Measurements from ENCODE around the gene LRRFIP1.

Gene LRRFIP1

GRCh38 chr2:237754626-237755248, 127.3 kb downstream of the LRRFIP1 start:
- peaks cover 20% of the 10 kb centered on the region for H3K4me1 ChIP-seq (ENCODE audit: low read length)
- TF ChIP-seq CTCF (IDR thresholded peaks at IDR 0.05; ENCODE audit: low read length), result no peak
- TF ChIP-seq EZH2phosphoT487 (IDR thresholded peaks at IDR 0.05; ENCODE audit: low read length), result no peak
- TF ChIP-seq EZH2 (optimal IDR thresholded peaks at IDR 0.05; ENCODE audit: low read depth, low read length), result no peak
- peaks cover 10% of the 10 kb centered on the region for H3K79me2 ChIP-seq (ENCODE audit: low read length)
- no peak for DNase-seq
- H3K4me3 ChIP-seq (ENCODE audit: low read length), result no peak overlapping the region
- H3K27ac ChIP-seq (ENCODE audit: low read length), result no peak overlapping the region
- H3K9me3 ChIP-seq (replicated peaks; ENCODE audit: insufficient read depth, low read length), result no peaks in the 10 kb centered on the region
- H3F3A ChIP-seq (ENCODE audit: insufficient read depth, low read length), result peaks cover 13% of the 10 kb centered on the region
- no peak overlapping the region for H3K9ac ChIP-seq (ENCODE audit: low read length)
- H3K9me2 ChIP-seq (replicated peaks; ENCODE audit: insufficient read depth, low read length), result no peaks in the 10 kb centered on the region
- H3K4me2 ChIP-seq (ENCODE audit: low read depth, low read length), result no peak overlapping the region
- no peak overlapping the region for H2AFZ ChIP-seq (ENCODE audit: low read length)
- H4K20me1 ChIP-seq (ENCODE audit: insufficient read depth, low read length), result no peaks in the 10 kb centered on the region
- peaks cover 3% of the 10 kb centered on the region for H3K36me3 ChIP-seq (replicated peaks; ENCODE audit: insufficient read depth, low read length)
- H3K27me3 ChIP-seq (replicated peaks; ENCODE audit: insufficient read depth, low read length), result no peaks in the 10 kb centered on the region

- H4K20me1 ChIP-seq (ENCODE audit: insufficient read depth, low read length), result no peaks in the 10 kb centered on the region
- no peaks in the 10 kb centered on the region for H3K9me3 ChIP-seq (replicated peaks; ENCODE audit: insufficient read depth, low read length)
- H3K27ac ChIP-seq (ENCODE audit: low read length), result no peak overlapping the region
- no peak overlapping the region for H3K4me2 ChIP-seq (ENCODE audit: low read depth, low read length)
- H3K4me3 ChIP-seq (ENCODE audit: low read length), result no peak overlapping the region
- H3K4me1 ChIP-seq (ENCODE audit: low read length), result peaks cover 8% of the 10 kb centered on the region
- no peaks in the 10 kb centered on the region for H3K9me2 ChIP-seq (replicated peaks; ENCODE audit: insufficient read depth, low read length)
- peaks cover 3% of the 10 kb centered on the region for H3K36me3 ChIP-seq (replicated peaks; ENCODE audit: insufficient read depth, low read length)
- peaks cover 3% of the 10 kb centered on the region; the same call in 1 of the 2 replicates for H3K79me2 ChIP-seq (ENCODE audit: low read length)
- no peak overlapping the region for H3K9ac ChIP-seq (ENCODE audit: low read length)
- peaks cover 3% of the 10 kb centered on the region for H3F3A ChIP-seq (ENCODE audit: insufficient read depth, low read length)
- no peak for TF ChIP-seq EZH2phosphoT487 (IDR thresholded peaks at IDR 0.05; ENCODE audit: low read length)
- TF ChIP-seq CTCF (IDR thresholded peaks at IDR 0.05; ENCODE audit: low read length), result no peak
- no peak for TF ChIP-seq EZH2 (optimal IDR thresholded peaks at IDR 0.05; ENCODE audit: low read depth, low read length)
- H2AFZ ChIP-seq (ENCODE audit: low read length), result no peak overlapping the region
- no peaks in the 10 kb centered on the region for H3K27me3 ChIP-seq (replicated peaks; ENCODE audit: insufficient read depth, low read length)
- DNase-seq, result no peak
Observed at GRCh38 chr2:237757616-237758015, 130.2 kb downstream of the LRRFIP1 start.

- TF ChIP-seq EZH2phosphoT487 (IDR thresholded peaks at IDR 0.05; ENCODE audit: low read length), result no peak
- TF ChIP-seq CTCF (IDR thresholded peaks at IDR 0.05; ENCODE audit: low read length), result no peak
- no peak for TF ChIP-seq EZH2 (optimal IDR thresholded peaks at IDR 0.05; ENCODE audit: low read depth, low read length)
- H3K4me3 ChIP-seq (ENCODE audit: low read length), result no peak overlapping the region
- H4K20me1 ChIP-seq (ENCODE audit: insufficient read depth, low read length), result no peaks in the 10 kb centered on the region
- peaks cover 2% of the 10 kb centered on the region for H3F3A ChIP-seq (ENCODE audit: insufficient read depth, low read length)
- H3K9ac ChIP-seq (ENCODE audit: low read length), result no peak overlapping the region
- H3K9me2 ChIP-seq (replicated peaks; ENCODE audit: insufficient read depth, low read length), result no peaks in the 10 kb centered on the region
- H3K79me2 ChIP-seq (ENCODE audit: low read length), result peaks cover 3% of the 10 kb centered on the region; the same call in 1 of the 2 replicates
- no peak overlapping the region for H3K4me2 ChIP-seq (ENCODE audit: low read depth, low read length)
- DNase-seq, result no peak
- peaks cover 3% of the 10 kb centered on the region for H3K4me1 ChIP-seq (ENCODE audit: low read length)
- H3K9me3 ChIP-seq (replicated peaks; ENCODE audit: insufficient read depth, low read length), result no peaks in the 10 kb centered on the region
- H3K36me3 ChIP-seq (replicated peaks; ENCODE audit: insufficient read depth, low read length), result peaks cover 3% of the 10 kb centered on the region
- no peak overlapping the region for H2AFZ ChIP-seq (ENCODE audit: low read length)
- H3K27me3 ChIP-seq (replicated peaks; ENCODE audit: insufficient read depth, low read length), result no peaks in the 10 kb centered on the region
- no peak overlapping the region for H3K27ac ChIP-seq (ENCODE audit: low read length)
Observed at GRCh38 chr2:237758185-237758584, 130.8 kb downstream of the LRRFIP1 start.

All from MM.1S (cell line).